CD14-positive monocyte (primary cell): ENCODE results near the gene GNG13. TPM values are rescaled to one million over a fixed set of nuclear protein-coding genes. Genes with fewer than 3 reads are reported as not detected.

Experiments used
- DNase-seq, 3 donors: peaks; one replicate each; pipeline ENCODE4 v3.0.0-alpha.2; 2011 to 2022
- H2AFZ ChIP-seq: 2 replicates; pipeline ENCODE4 v1.6.0; 2012; ENCODE audit warnings: mild to moderate bottlenecking, low read depth, low read length, inconsistent platforms; ENCODE audit not compliant: insufficient read depth, poor library complexity, severe bottlenecking
- H3K27ac ChIP-seq, 2 donors: 1 replicate in 1 of 2; 2 replicates in 1 of 2; pipeline ENCODE4 v1.5.1; 2012 to 2013; ENCODE audit warnings: low read length in 2 of 2, control low read depth in 1 of 2, inconsistent platforms in 1 of 2, low read depth in 1 of 2, mild to moderate bottlenecking in 1 of 2
- H3K27me3 ChIP-seq, 2 donors: one replicate each; pipeline versions ENCODE4 v1.6.0 to v1.6.1; 2011 to 2013; ENCODE audit warnings: low read length in 2 of 2; ENCODE audit not compliant: control insufficient read depth in 2 of 2, insufficient read depth in 2 of 2
- H3K36me3 ChIP-seq, 2 donors: replicated peaks in 1 of 2; 1 replicate in 1 of 2; 2 replicates in 1 of 2; pipeline versions ENCODE4 v1.5.1 to v1.6.1; 2012 to 2013; ENCODE audit warnings: low read length in 2 of 2, control low read depth in 1 of 2, inconsistent platforms in 1 of 2, mild to moderate bottlenecking in 1 of 2; ENCODE audit not compliant: insufficient read depth in 2 of 2, control insufficient read depth in 1 of 2
- H3K4me1 ChIP-seq, 2 donors: 1 replicate in 1 of 2; 2 replicates in 1 of 2; pipeline versions ENCODE4 v1.5.1 to v1.6.1; 2012 to 2013; ENCODE audit warnings: low read length in 2 of 2, control low read depth in 1 of 2, inconsistent platforms in 1 of 2, mild to moderate bottlenecking in 1 of 2, moderate library complexity in 1 of 2; ENCODE audit not compliant: insufficient read depth in 2 of 2, control insufficient read depth in 1 of 2
- H3K4me2 ChIP-seq: replicated peaks from 2 replicates; pipeline ENCODE3; 2012; ENCODE audit warnings: low read length, moderate library complexity, mild to moderate bottlenecking; ENCODE audit not compliant: poor library complexity, severe bottlenecking; ENCODE audit errors: extremely low read depth
- H3K4me3 ChIP-seq, 3 experiments: fragments of 200-600 bp in 1 of 3; sonication (generic) in 1 of 3; replicated peaks in 1 of 3; 1 replicate in 2 of 3; 2 replicates in 1 of 3; pipeline ENCODE4 v1.5.1; 2011 to 2013; ENCODE audit warnings: low read length in 3 of 3, mild to moderate bottlenecking in 3 of 3, control low read depth in 2 of 3, low read depth in 2 of 3, inconsistent platforms in 1 of 3, moderate library complexity in 1 of 3
- H3K79me2 ChIP-seq: 2 replicates; pipeline ENCODE4 v1.6.0; 2012; ENCODE audit warnings: mild to moderate bottlenecking, control low read depth, inconsistent platforms, low read length, moderate library complexity; ENCODE audit not compliant: insufficient read depth
- H3K9ac ChIP-seq: 2 replicates; pipeline ENCODE4 v1.6.0; 2017; ENCODE audit warnings: low read length, mild to moderate bottlenecking; ENCODE audit not compliant: insufficient read depth, poor library complexity, severe bottlenecking
- H3K9me3 ChIP-seq, 2 donors: replicated peaks in 1 of 2; 1 replicate in 1 of 2; 2 replicates in 1 of 2; pipeline versions ENCODE4 v1.5.1 to v1.6.1; 2012 to 2013; ENCODE audit warnings: low read length in 2 of 2, control low read depth in 1 of 2; ENCODE audit not compliant: control insufficient read depth in 1 of 2, insufficient read depth in 1 of 2
- H4K20me1 ChIP-seq: 2 replicates; pipeline ENCODE4 v1.6.0; 2012; ENCODE audit warnings: mild to moderate bottlenecking, low read length, control low read depth, moderate library complexity; ENCODE audit not compliant: insufficient read depth
- H3K27ac Mint-ChIP-seq, 7 donors: one replicate each; pipeline ENCODE4 v1.8.0; 2020; ENCODE audit warnings: mild to moderate bottlenecking in 7 of 7, mixed read lengths in 7 of 7, moderate library complexity in 6 of 7, inconsistent platforms in 2 of 7
- H3K27me3 Mint-ChIP-seq, 3 donors: one replicate each; pipeline ENCODE4 v1.8.0; 2021 to 2022; ENCODE audit warnings: low read depth in 3 of 3, mild to moderate bottlenecking in 3 of 3, mixed read lengths in 3 of 3, moderate library complexity in 3 of 3, inconsistent platforms in 1 of 3
- H3K36me3 Mint-ChIP-seq, 2 donors: one replicate each; pipeline ENCODE4 v1.8.0; 2020; ENCODE audit warnings: mixed read lengths in 2 of 2, inconsistent platforms in 1 of 2, mild to moderate bottlenecking in 1 of 2
- H3K4me1 Mint-ChIP-seq: one replicate; pipeline ENCODE4 v1.8.0; 2020; ENCODE audit warnings: mild to moderate bottlenecking, mixed read lengths
- H3K4me3 Mint-ChIP-seq, 2 donors: one replicate each; pipeline ENCODE4 v1.8.0; 2020; ENCODE audit warnings: mild to moderate bottlenecking in 2 of 2, mixed read lengths in 2 of 2, moderate library complexity in 1 of 2
- H3K9me3 Mint-ChIP-seq, 7 donors: one replicate each; pipeline ENCODE4 v1.8.0; 2020 to 2022; ENCODE audit warnings: mixed read lengths in 7 of 7, mild to moderate bottlenecking in 6 of 7, moderate library complexity in 6 of 7, inconsistent platforms in 2 of 7
- CTCF ChIP-seq: fragments of 200-600 bp; IDR thresholded peaks from one replicate; pipeline ENCODE4 v1.8.0; 2022; ENCODE audit warnings: antibody characterized with exemption, mild to moderate bottlenecking
- WGBS: methylation state at CpG from one replicate; pipeline ENCODE4 v1.1.5; 2013; ENCODE audit warnings: missing lambda C conversion rate; ENCODE audit not compliant: insufficient coverage; 5-methylcytosine and 5-hydroxymethylcytosine counted together
- intact Hi-C, 2 donors: fragments of 100-400 bp; cut with micrococcal nuclease; formaldehyde crosslinking; loops; one replicate each; pipeline versions ENCODE4 v1.15.0 to v1.15.1; 2023
- polyA plus RNA-seq, 3 donors: library from polyadenylated mRNA; depleted of rRNA in 1 of 3; unstranded in 2 of 3; stranded (reverse) in 1 of 3; fragments of 300-500 nt in 2 of 3; fragments of >200 nt in 1 of 3; fragmentation: Illumina TruSeq in 2 of 3; gene quantifications; 1 replicate in 2 of 3; 2 replicates in 1 of 3; pipeline ENCODE4 v1.2.3, GENCODE V29; 2012 to 2021

Gene GNG13
- polyA plus RNA-seq, 3 donors = not detected

GRCh38 chr16:766820-767640, 33.5 kb downstream of the GNG13 start:
- Histone ChIP-seq H3K9me3 (no peaks in the 10 kb centered on the region), H3K4me1 (no peaks in the 10 kb centered on the region), H3K36me3 (no peaks in the 10 kb centered on the region), H3K4me2 (no peak overlapping the region), H3K9ac (no peak overlapping the region), H3K4me3 (no peak overlapping the region), H3K79me2 (no peaks in the 10 kb centered on the region), H3K27me3 (peaks cover 0 to 2% of the 10 kb centered on the region in 2 donors), H3K27ac (no peak overlapping the region), H2AFZ (no peak overlapping the region), H4K20me1 (no peaks in the 10 kb centered on the region)
- Mint-ChIP-seq H3K4me1 (no peaks in the 10 kb centered on the region), H3K27ac (no peak overlapping the region), H3K27me3 (peaks cover 0 to 10% (median 3%) of the 10 kb centered on the region in 3 donors), H3K4me3 (no peak overlapping the region), H3K36me3 (no peaks in the 10 kb centered on the region), H3K9me3 (no peaks in the 10 kb centered on the region)
- WGBS = 80% methylated on average over 21 of the region's 48 CpGs
- no peak for TF ChIP-seq CTCF
- intact Hi-C loops = no loop called here
- no peak for DNase-seq

DNA sequence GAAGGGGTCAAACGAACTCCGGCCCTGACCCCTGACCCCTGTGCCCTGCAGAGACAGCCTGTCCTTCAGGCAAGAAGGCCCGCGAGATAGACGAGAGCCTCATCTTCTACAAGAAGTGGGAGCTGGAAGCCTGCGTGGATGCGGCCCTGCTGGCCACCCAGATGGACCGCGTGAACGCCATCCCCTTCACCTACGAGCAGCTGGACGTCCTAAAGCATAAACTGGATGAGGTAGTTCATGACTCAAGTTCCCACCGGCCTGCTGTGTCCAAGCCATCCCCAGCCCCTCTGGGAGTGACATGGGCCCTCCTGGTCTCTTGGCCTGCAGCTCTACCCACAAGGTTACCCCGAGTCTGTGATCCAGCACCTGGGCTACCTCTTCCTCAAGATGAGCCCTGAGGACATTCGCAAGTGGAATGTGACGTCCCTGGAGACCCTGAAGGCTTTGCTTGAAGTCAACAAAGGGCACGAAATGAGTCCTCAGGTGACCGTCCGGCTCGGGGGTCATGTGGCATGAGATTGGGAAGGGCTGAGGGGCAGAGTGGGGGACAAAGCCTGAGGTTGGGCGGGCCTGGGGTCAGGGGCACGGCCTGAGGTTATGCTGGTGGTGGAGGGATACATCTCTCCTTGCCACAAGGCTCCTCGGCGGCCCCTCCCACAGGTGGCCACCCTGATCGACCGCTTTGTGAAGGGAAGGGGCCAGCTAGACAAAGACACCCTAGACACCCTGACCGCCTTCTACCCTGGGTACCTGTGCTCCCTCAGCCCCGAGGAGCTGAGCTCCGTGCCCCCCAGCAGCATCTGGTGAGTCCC, 34.3 kb downstream of the GNG13 start:
- Histone ChIP-seq H3K4me3 (no peak overlapping the region), H4K20me1 (no peaks in the 10 kb centered on the region), H3K4me2 (no peak overlapping the region), H3K36me3 (no peaks in the 10 kb centered on the region), H3K4me1 (no peaks in the 10 kb centered on the region), H2AFZ (no peak overlapping the region), H3K27ac (no peak overlapping the region), H3K9ac (no peak overlapping the region), H3K9me3 (no peaks in the 10 kb centered on the region), H3K27me3 (peaks cover 0 to 2% of the 10 kb centered on the region in 2 donors), H3K79me2 (no peaks in the 10 kb centered on the region)
- no peak overlapping the region for H3K4me3 Mint-ChIP-seq
- no peaks in the 10 kb centered on the region for H3K36me3 Mint-ChIP-seq
- H3K27ac Mint-ChIP-seq = peak overlapping the region in 1 of 7 donors; percentile 33
- intact Hi-C loops = no loop called here
- H3K9me3 Mint-ChIP-seq = no peaks in the 10 kb centered on the region
- H3K27me3 Mint-ChIP-seq = peaks cover 0 to 11% (median 1%) of the 10 kb centered on the region in 3 donors
- no peaks in the 10 kb centered on the region for H3K4me1 Mint-ChIP-seq
- no peak for TF ChIP-seq CTCF
- DNase-seq = no peak
- 93% methylated on average over 23 of the region's 29 CpGs for WGBS
